Astrocyte (in vitro differentiated cells and primary cell): ENCODE measurements around the gene TIPARP. TPM values are rescaled to one million over a fixed set of nuclear protein-coding genes. Genes with fewer than 3 reads are reported as not detected.

Source experiments
- total RNA-seq: library from RNA; stranded (reverse); gene quantifications from 2 replicates; pipeline ENCODE4 v1.2.1, GENCODE V29; 2021

TIPARP gene
- total RNA-seq, 1 donor from 2014 or later: 74.2 TPM

Other genes starting within 250 kb of the TIPARP start
- 534 and 562 TPM in 2 replicates for gene SSR3, start 119.5 kb upstream of the TIPARP start, total RNA-seq
- 0.27 and 0.43 TPM in 2 replicates for gene LEKR1, start 151.8 kb downstream of the TIPARP start, total RNA-seq